B cell (primary cell): ENCODE data around the gene PSMD9. TPM values are rescaled to one million over a fixed set of nuclear protein-coding genes. Genes with fewer than 3 reads are reported as not detected.
"Not testable (repeated sequence)": the region's sequence is repeated elsewhere in the genome, so short reads cannot be mapped to it uniquely, and the experiment has no call there.

Experiments
- ATAC-seq: fragments of 200-7000 bp; cut with Tn5 transposase; one replicate; pipeline ENCODE4 v1.10.0; 2021; ENCODE audit warnings: low read depth, mild to moderate bottlenecking, moderate number of reproducible peaks, moderate library complexity
- CTCF ChIA-PET: fragments of 350-600 bp; sonication (Branson Sonifier 250); formaldehyde crosslinking; loops from one replicate; lab custom pipeline; 2021; ENCODE audit warnings: antibody characterized with exemption, inconsistent platforms; lab: Charles Lee
- POLR2A ChIA-PET: fragments of 350-600 bp; sonication (Branson Sonifier 250); formaldehyde crosslinking; loops from one replicate; lab custom pipeline; 2021; ENCODE audit warnings: antibody characterized with exemption; lab: Charles Lee
- DNase-seq: peaks from one replicate; pipeline ENCODE4 v3.0.0; 2013
- H2AFZ ChIP-seq: 2 replicates; pipeline ENCODE4 v1.6.1; 2012; ENCODE audit warnings: mild to moderate bottlenecking, low read depth, low read length; ENCODE audit not compliant: insufficient read depth, poor library complexity, severe bottlenecking
- H3K27ac ChIP-seq, 2 donors: 1 replicate in 1 of 2; 2 replicates in 1 of 2; pipeline ENCODE4 v1.5.1; 2012 to 2013; ENCODE audit warnings: low read length in 2 of 2, mild to moderate bottlenecking in 2 of 2, moderate library complexity in 1 of 2
- H3K27me3 ChIP-seq, 4 experiments: fragments of 200-600 bp in 1 of 4; sonication (generic) in 1 of 4; replicated peaks in 1 of 4; 1 replicate in 2 of 4; 2 replicates in 2 of 4; pipeline versions ENCODE4 v1.6.1 to v1.7.0; 2013 to 2016; ENCODE audit warnings: low read length in 3 of 4, mild to moderate bottlenecking in 2 of 4, mixed read lengths in 1 of 4, moderate library complexity in 1 of 4; ENCODE audit not compliant: insufficient read depth in 4 of 4, control insufficient read depth in 3 of 4; ENCODE audit errors: control extremely low read depth in 1 of 4
- H3K36me3 ChIP-seq, 2 experiments: replicated peaks in 1 of 2; 1 replicate in 1 of 2; 2 replicates in 1 of 2; pipeline versions ENCODE4 v1.6.1 to v1.7.1; 2013; ENCODE audit warnings: low read length in 1 of 2; ENCODE audit not compliant: insufficient read depth in 2 of 2, control insufficient read depth in 1 of 2; ENCODE audit errors: control extremely low read depth in 1 of 2, extremely low read depth in 1 of 2
- H3K4me1 ChIP-seq, 2 donors: fragments of 200-600 bp in 1 of 2; sonication (generic) in 1 of 2; 1 replicate in 1 of 2; 2 replicates in 1 of 2; pipeline versions ENCODE4 v1.5.1 to v1.6.1; 2013 to 2017; ENCODE audit warnings: low read length in 2 of 2; ENCODE audit not compliant: control insufficient read depth in 2 of 2, insufficient read depth in 2 of 2
- H3K4me2 ChIP-seq: replicated peaks from 2 replicates; pipeline ENCODE3; 2012; ENCODE audit warnings: mild to moderate bottlenecking, low read depth, low read length; ENCODE audit not compliant: poor library complexity, severe bottlenecking
- H3K4me3 ChIP-seq, 5 experiments: fragments of 200-600 bp in 1 of 5; sonication (generic) in 1 of 5; 1 replicate in 3 of 5; 2 replicates in 2 of 5; pipeline versions ENCODE4 v1.5.1 to v1.7.0; 2011 to 2016; ENCODE audit warnings: low read length in 4 of 5, mild to moderate bottlenecking in 4 of 5, low read depth in 2 of 5, control low read depth in 1 of 5, moderate library complexity in 1 of 5; ENCODE audit not compliant: insufficient read depth in 1 of 5; ENCODE audit errors: control extremely low read depth in 1 of 5, extremely low read depth in 1 of 5
- H3K79me2 ChIP-seq: fragments of 200-600 bp; sonication (generic); one replicate; pipeline ENCODE4 v1.6.0; 2016; ENCODE audit warnings: low read length; ENCODE audit not compliant: control insufficient read depth, insufficient read depth
- H3K9ac ChIP-seq: fragments of 200-600 bp; sonication (generic); 2 replicates; pipeline ENCODE4 v1.6.1; 2017; ENCODE audit warnings: mild to moderate bottlenecking, low read length, moderate library complexity
- H3K9me3 ChIP-seq, 3 donors: one replicate each; pipeline versions ENCODE4 v1.6.1 to v1.7.1; 2013; ENCODE audit warnings: low read length in 2 of 3; ENCODE audit not compliant: control insufficient read depth in 2 of 3, insufficient read depth in 1 of 3; ENCODE audit errors: control extremely low read depth in 1 of 3
- H4K20me1 ChIP-seq: 2 replicates; pipeline ENCODE4 v1.6.0; 2012; ENCODE audit warnings: mild to moderate bottlenecking, low read length; ENCODE audit not compliant: insufficient read depth, control insufficient read depth, poor library complexity, severe bottlenecking
- H3K27ac Mint-ChIP-seq: one replicate; pipeline ENCODE4 v1.8.0; 2021; ENCODE audit warnings: mixed read lengths
- H3K27me3 Mint-ChIP-seq: one replicate; pipeline ENCODE4 v1.8.0; 2021; ENCODE audit warnings: mixed read lengths
- H3K4me1 Mint-ChIP-seq: one replicate; pipeline ENCODE4 v1.8.0; 2021; ENCODE audit warnings: mixed read lengths
- H3K4me3 Mint-ChIP-seq: one replicate; pipeline ENCODE4 v1.8.0; 2021; ENCODE audit warnings: mixed read lengths
- H3K9me3 Mint-ChIP-seq: one replicate; pipeline ENCODE4 v1.8.0; 2022; ENCODE audit warnings: mixed read lengths; ENCODE audit not compliant: insufficient read depth
- EZH2 ChIP-seq: IDR thresholded peaks from 2 replicates; pipeline ENCODE4 v1.6.1; 2012; ENCODE audit warnings: borderline replicate concordance, low read depth, mild to moderate bottlenecking, moderate library complexity, low read length; ENCODE audit not compliant: insufficient read depth, poor library complexity, severe bottlenecking
- WGBS: methylation state at CpG from one replicate; pipeline ENCODE4 v1.1.5; 2013; ENCODE audit warnings: missing lambda C conversion rate; ENCODE audit not compliant: insufficient coverage; 5-methylcytosine and 5-hydroxymethylcytosine counted together
- intact Hi-C: fragments of 100-400 bp; cut with micrococcal nuclease; formaldehyde crosslinking; loops from one replicate; pipeline ENCODE4 v1.10.0; 2022
- polyA plus RNA-seq: library from polyadenylated mRNA; depleted of rRNA; stranded (reverse); fragments of >200 nt; gene quantifications from 2 replicates; pipeline ENCODE4 v1.2.3, GENCODE V29; 2012
- total RNA-seq, 2 donors: library from RNA; stranded (reverse); fragments of 120-200 nt in 1 of 2; gene quantifications; 1 replicate in 1 of 2; 2 replicates in 1 of 2; pipeline versions ENCODE4 v1.2.3 to v1.2.4, GENCODE V29; 2013 to 2022
- TF ChIP-seq, protein P1 (sequence below): fragments of 200-600 bp; IDR thresholded peaks from one replicate; pipeline ENCODE4 v1.8.0; 2022; ENCODE audit warnings: antibody characterized with exemption, mild to moderate bottlenecking

The PSMD9 gene
- total and polyA plus RNA-seq, 2 donors (not counting 1 experiment from before 2014, with no cell fraction given), result 37.1 to 83.4 TPM

DNA sequence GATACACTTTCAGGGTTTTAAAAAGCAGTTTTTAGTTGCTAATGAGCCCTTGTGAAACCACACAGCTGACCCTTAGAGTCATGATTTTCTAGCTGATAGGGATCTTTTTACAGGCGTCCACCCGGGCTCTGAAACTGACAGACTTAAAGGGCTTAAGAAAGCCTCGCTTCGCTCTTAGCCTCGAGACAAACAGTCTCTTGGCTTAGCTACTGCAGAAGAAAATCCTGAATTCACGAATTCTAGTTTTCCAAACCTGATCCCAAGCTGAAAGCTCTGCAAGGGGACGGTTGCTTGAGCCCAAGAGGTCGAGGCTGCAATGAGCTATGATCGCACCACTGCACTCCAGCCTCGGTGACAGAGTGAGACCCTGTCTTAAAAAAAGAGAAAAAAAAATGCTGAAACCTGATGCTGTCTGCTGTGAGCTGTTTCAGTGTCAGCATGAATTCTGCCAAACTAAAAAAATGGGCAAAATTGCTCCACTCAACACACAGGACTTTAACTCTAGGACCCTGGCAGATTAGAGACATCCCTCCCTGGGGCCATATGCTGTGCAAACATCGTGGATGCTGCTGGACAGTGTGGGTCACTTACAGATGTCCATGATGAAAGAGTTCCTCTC lies 26.8 kb upstream of the PSMD9 start:
- 78% methylated on average over 11 of the region's 11 CpGs for WGBS
- no peaks in the 10 kb centered on the region for H3K4me1 Mint-ChIP-seq
- no peaks in the 10 kb centered on the region for H3K9me3 ChIP-seq
- POLR2A ChIA-PET, result interaction anchor here (0.6 to 0.9 kb wide), 2 partner anchors 24 to 140 kb away, joined by 4 to 5 read pairs; no protein-coding TSS in a partner anchor
- no peaks in the 10 kb centered on the region for H3K36me3 ChIP-seq
- no peak overlapping the region for H3K4me2 ChIP-seq
- H3K9ac ChIP-seq, result no peak overlapping the region
- no peaks in the 10 kb centered on the region for H3K27me3 Mint-ChIP-seq
- intact Hi-C loops, result no loop called here
- H3K9me3 Mint-ChIP-seq, result no peaks in the 10 kb centered on the region
- no peak overlapping the region for H3K4me3 Mint-ChIP-seq
- H3K4me1 ChIP-seq, result peaks cover 0 to 6% of the 10 kb centered on the region in 2 donors
- no peak overlapping the region for H3K27ac Mint-ChIP-seq
- no peak for ATAC-seq
- H4K20me1 ChIP-seq, result no peaks in the 10 kb centered on the region
- H3K79me2 ChIP-seq, result no peaks in the 10 kb centered on the region
- no peak overlapping the region for H3K27ac ChIP-seq
- no peaks in the 10 kb centered on the region for H3K27me3 ChIP-seq
- no peak overlapping the region for H2AFZ ChIP-seq
- H3K4me3 ChIP-seq, result no peak overlapping the region
- TF ChIP-seq, protein P1, sequence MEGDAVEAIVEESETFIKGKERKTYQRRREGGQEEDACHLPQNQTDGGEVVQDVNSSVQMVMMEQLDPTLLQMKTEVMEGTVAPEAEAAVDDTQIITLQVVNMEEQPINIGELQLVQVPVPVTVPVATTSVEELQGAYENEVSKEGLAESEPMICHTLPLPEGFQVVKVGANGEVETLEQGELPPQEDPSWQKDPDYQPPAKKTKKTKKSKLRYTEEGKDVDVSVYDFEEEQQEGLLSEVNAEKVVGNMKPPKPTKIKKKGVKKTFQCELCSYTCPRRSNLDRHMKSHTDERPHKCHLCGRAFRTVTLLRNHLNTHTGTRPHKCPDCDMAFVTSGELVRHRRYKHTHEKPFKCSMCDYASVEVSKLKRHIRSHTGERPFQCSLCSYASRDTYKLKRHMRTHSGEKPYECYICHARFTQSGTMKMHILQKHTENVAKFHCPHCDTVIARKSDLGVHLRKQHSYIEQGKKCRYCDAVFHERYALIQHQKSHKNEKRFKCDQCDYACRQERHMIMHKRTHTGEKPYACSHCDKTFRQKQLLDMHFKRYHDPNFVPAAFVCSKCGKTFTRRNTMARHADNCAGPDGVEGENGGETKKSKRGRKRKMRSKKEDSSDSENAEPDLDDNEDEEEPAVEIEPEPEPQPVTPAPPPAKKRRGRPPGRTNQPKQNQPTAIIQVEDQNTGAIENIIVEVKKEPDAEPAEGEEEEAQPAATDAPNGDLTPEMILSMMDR, result no peak
- TF ChIP-seq EZH2, result no peak
- CTCF ChIA-PET, result no interaction called here
- DNase-seq, result no peak

DNA sequence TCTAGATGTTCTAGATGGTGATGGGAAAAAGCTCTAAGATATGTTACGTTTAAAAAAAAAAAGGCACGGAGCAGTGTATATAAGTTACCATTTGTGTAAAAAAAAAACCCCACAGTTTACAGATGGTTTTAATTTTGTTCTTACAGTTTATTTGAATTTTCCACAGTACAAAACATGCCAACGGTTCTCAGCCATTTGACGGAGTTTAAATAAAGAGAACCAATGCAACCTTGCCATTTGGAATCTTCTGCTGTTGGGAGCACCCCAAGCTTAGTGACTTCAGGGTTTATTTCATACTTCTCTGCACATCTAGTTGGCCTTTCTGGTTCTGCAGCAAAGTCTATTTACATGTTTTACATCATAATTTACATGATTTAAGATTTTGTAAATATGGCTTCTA lies 22.3 kb upstream of the PSMD9 start:
- H3K4me1 Mint-ChIP-seq, result no peaks in the 10 kb centered on the region
- Histone ChIP-seq H3K4me2 (no peak overlapping the region), H3K9ac (no peak overlapping the region), H3K27ac (no peak overlapping the region), H2AFZ (no peak overlapping the region), H3K4me1 (no peaks in the 10 kb centered on the region), H4K20me1 (no peaks in the 10 kb centered on the region), H3K4me3 (no peak overlapping the region), H3K36me3 (no peaks in the 10 kb centered on the region), H3K9me3 (no peaks in the 10 kb centered on the region), H3K27me3 (no peaks in the 10 kb centered on the region), H3K79me2 (no peaks in the 10 kb centered on the region)
- no peak for ATAC-seq
- DNase-seq, result no peak
- CTCF ChIA-PET, result interaction anchor here (0.7 kb wide), 1 partner anchor 103 kb away, joined by 4 read pairs; no protein-coding TSS in a partner anchor
- WGBS, result no CpG with 5 or more reads among the region's 4 CpGs
- intact Hi-C loops, result no loop called here
- no peak overlapping the region for H3K27ac Mint-ChIP-seq
- no peaks in the 10 kb centered on the region for H3K9me3 Mint-ChIP-seq
- H3K4me3 Mint-ChIP-seq, result no peak overlapping the region
- H3K27me3 Mint-ChIP-seq, result no peaks in the 10 kb centered on the region
- POLR2A ChIA-PET, result no interaction called here
- TF ChIP-seq EZH2, result no peak
- TF ChIP-seq, protein P1, result no peak

DNA sequence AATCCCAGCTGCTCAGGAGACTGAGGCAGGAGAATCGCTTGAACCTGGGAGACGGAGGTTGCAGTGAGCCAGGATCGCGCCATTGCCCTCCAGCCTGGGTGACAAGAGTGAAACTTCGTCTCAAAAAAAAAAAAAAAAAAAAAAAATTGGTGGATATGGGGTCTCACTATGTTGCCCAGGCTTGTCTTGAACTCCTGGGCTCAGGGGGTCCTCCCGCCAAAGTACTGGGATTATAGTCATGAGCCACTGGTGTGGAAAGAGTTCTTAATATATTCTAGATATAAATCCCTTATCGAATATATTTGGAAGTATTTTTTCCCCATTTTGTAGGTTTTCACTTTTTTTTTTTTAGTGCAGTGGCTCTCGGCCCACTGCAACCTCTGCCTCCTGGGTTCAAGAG lies 19.4 kb upstream of the PSMD9 start:
- H3K4me1 ChIP-seq, H3K27me3 Mint-ChIP-seq, H2AFZ ChIP-seq, H3K36me3 ChIP-seq, H3K27ac Mint-ChIP-seq, DNase-seq, CTCF ChIA-PET, H3K27me3 ChIP-seq, ATAC-seq, H3K9me3 Mint-ChIP-seq, H3K4me3 Mint-ChIP-seq, intact Hi-C loops, H3K4me1 Mint-ChIP-seq, H3K4me3 ChIP-seq, H3K9me3 ChIP-seq, H3K27ac ChIP-seq, H4K20me1 ChIP-seq, H3K79me2 ChIP-seq, H3K4me2 ChIP-seq, H3K9ac ChIP-seq: not testable (repeated sequence)
- POLR2A ChIA-PET, result interaction anchor here (0.7 kb wide), 1 partner anchor 296 kb away, joined by 4 read pairs; no protein-coding TSS in a partner anchor
- WGBS, result no CpG with 5 or more reads among the region's 8 CpGs
